Measurements from ENCODE around the gene FXYD2. TPM values are rescaled to one million over a fixed set of nuclear protein-coding genes. Genes with fewer than 3 reads are reported as not detected.

Gene FXYD2
- total and polyA plus RNA-seq, 10 of the 15 experiments (the other 5 are each of a cell fraction or from before 2014, with no cell fraction given), result 1.2 to 4.5 (median 2.4) TPM

DNA sequence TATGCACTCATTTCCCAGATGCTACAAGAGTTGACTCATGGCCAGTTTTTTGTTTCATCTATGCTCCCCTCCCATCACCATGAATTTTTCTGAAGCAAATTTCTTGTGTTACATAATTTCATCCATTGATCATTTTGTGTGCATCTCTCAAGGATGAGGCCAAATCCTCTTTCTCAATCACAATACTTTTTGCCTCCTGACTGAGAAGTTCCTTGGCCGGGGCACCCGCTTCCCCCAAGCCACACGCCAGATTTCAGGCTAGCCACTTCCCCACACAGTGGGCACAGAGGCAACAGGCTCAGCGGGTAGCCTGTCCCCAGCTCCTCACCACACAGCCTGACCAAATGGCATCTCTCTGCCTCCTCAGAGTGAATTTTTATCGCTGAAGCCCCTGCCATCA, 17.7 kb downstream of the FXYD2 start:
- in situ Hi-C loops (cut with MboI) (no loop called here), intact Hi-C loops (cut with micrococcal nuclease; ENCODE audit: unreplicated experiment) (loop anchor here (1.0 to 5.0 kb wide), 3 partner anchors 10 to 380 kb away; no protein-coding TSS in a partner anchor)
- FAIRE-seq (no peak), ATAC-seq (no peak), DNase-seq (ENCODE audit: low read depth, low spot score) (no peak)
- Histone ChIP-seq H4K20me1 (ENCODE audit: control insufficient read depth, insufficient read depth) (no peaks in the 10 kb centered on the region), H2AFZ (ENCODE audit: control insufficient read depth, low read depth, low read length) (no peak overlapping the region), H3K4me3 (no peak overlapping the region), H3K4me2 (ENCODE audit: control insufficient read depth, insufficient read depth) (no peak overlapping the region), H3K27ac (ENCODE audit: control insufficient read depth, insufficient read depth) (no peak overlapping the region), H3K36me3 (ENCODE audit: control insufficient read depth in 2 of 2, insufficient read depth in 2 of 2, low read length in 1 of 2) (no peaks in the 10 kb centered on the region), H3K9me3 (replicated peaks; ENCODE audit: control insufficient read depth, insufficient read depth, low read length) (no peaks in the 10 kb centered on the region), H3K27me3 (replicated peaks in 1 of 2; ENCODE audit: control insufficient read depth in 2 of 2, insufficient read depth in 2 of 2, low read length in 1 of 2) (no peaks in the 10 kb centered on the region), H3K4me1 (ENCODE audit: control insufficient read depth, insufficient read depth, low read length) (peaks cover 17% of the 10 kb centered on the region), H3K9ac (ENCODE audit: control insufficient read depth, insufficient read depth, low read length) (no peak overlapping the region), H3K79me2 (ENCODE audit: control insufficient read depth, insufficient read depth, low read length) (no peaks in the 10 kb centered on the region)
- ChIA-PET RAD21 (ENCODE audit: unreplicated experiment) (interaction anchor here (1.0 to 6.4 kb wide), 17 partner anchors 11 to 382 kb away, joined by 3 to 273 read pairs (median 5); no protein-coding TSS in a partner anchor), SMC1A (ENCODE audit: uncharacterized antibody, unreplicated experiment) (interaction anchor here (0.6 to 12.1 kb wide), 29 partner anchors 9 to 391 kb away, joined by 3 to 318 read pairs (median 4); no protein-coding TSS in a partner anchor), CTCF (interaction anchor here (0.9 to 8.8 kb wide), 33 partner anchors 11 to 413 kb away, joined by 3 to 360 read pairs (median 6); partner anchors contain the start of gene FXYD2), POLR2A (interaction anchor here (0.5 to 2.8 kb wide), 4 partner anchors 10 to 246 kb away, joined by 3 to 47 read pairs (median 5); no protein-coding TSS in a partner anchor)
- no peak for TF ChIP-seq POU2F2 (IDR thresholded peaks at IDR 0.05; ENCODE audit: borderline replicate concordance, low read depth, low read length)
- no peak for TF ChIP-seq SRF (IDR thresholded peaks at IDR 0.05; ENCODE audit: low read depth in 2 of 2, low read length in 2 of 2)
- no peak for TF ChIP-seq IKZF1 (conservative IDR thresholded peaks at IDR 0.05)
- no peak for TF ChIP-seq KLF5 (IDR thresholded peaks at IDR 0.05; ENCODE audit: partially characterized antibody)
- TF ChIP-seq STAT3 (IDR thresholded peaks at IDR 0.05; ENCODE audit: low read depth, low read length), result no peak
- TF ChIP-seq RELA (IDR thresholded peaks at IDR 0.05; ENCODE audit: borderline replicate concordance, partially characterized antibody), result no peak
- no peak for TF ChIP-seq CHD2 (IDR thresholded peaks at IDR 0.05; ENCODE audit: borderline replicate concordance, low read depth, low read length)
- no peak for TF ChIP-seq CBFB (IDR thresholded peaks at IDR 0.05; ENCODE audit: low read depth)
- no peak for TF ChIP-seq JUNB (IDR thresholded peaks at IDR 0.05)
- TF ChIP-seq RCOR1 (conservative IDR thresholded peaks at IDR 0.05; ENCODE audit: low read depth, low read length), result no peak
- TF ChIP-seq, protein P1, sequence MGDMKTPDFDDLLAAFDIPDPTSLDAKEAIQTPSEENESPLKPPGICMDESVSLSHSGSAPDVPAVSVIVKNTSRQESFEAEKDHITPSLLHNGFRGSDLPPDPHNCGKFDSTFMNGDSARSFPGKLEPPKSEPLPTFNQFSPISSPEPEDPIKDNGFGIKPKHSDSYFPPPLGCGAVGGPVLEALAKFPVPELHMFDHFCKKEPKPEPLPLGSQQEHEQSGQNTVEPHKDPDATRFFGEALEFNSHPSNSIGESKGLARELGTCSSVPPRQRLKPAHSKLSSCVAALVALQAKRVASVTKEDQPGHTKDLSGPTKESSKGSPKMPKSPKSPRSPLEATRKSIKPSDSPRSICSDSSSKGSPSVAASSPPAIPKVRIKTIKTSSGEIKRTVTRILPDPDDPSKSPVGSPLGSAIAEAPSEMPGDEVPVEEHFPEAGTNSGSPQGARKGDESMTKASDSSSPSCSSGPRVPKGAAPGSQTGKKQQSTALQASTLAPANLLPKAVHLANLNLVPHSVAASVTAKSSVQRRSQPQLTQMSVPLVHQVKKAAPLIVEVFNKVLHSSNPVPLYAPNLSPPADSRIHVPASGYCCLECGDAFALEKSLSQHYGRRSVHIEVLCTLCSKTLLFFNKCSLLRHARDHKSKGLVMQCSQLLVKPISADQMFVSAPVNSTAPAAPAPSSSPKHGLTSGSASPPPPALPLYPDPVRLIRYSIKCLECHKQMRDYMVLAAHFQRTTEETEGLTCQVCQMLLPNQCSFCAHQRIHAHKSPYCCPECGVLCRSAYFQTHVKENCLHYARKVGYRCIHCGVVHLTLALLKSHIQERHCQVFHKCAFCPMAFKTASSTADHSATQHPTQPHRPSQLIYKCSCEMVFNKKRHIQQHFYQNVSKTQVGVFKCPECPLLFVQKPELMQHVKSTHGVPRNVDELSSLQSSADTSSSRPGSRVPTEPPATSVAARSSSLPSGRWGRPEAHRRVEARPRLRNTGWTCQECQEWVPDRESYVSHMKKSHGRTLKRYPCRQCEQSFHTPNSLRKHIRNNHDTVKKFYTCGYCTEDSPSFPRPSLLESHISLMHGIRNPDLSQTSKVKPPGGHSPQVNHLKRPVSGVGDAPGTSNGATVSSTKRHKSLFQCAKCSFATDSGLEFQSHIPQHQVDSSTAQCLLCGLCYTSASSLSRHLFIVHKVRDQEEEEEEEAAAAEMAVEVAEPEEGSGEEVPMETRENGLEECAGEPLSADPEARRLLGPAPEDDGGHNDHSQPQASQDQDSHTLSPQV (IDR thresholded peaks at IDR 0.05), result no peak
- no peak for TF ChIP-seq SMC3 (IDR thresholded peaks at IDR 0.05; ENCODE audit: borderline replicate concordance, low read length)
- TF ChIP-seq EED (IDR thresholded peaks at IDR 0.05; ENCODE audit: low read depth), result no peak
- TF ChIP-seq HDAC6 (IDR thresholded peaks at IDR 0.05; ENCODE audit: unreplicated experiment), result no peak
- TF ChIP-seq MEF2A (IDR thresholded peaks at IDR 0.05; ENCODE audit: insufficient read depth, low read depth, low read length), result no peak
- no TSS peak for BruUV-seq (replicated peaks)
- 60% methylated on average over 5 of the region's 5 CpGs for WGBS (ENCODE audit: insufficient coverage, insufficient replicate concordance, low lambda C conversion rate, missing lambda C conversion rate)
